ENCODE results near the gene CTNNA1.

CTNNA1 gene

DNA sequence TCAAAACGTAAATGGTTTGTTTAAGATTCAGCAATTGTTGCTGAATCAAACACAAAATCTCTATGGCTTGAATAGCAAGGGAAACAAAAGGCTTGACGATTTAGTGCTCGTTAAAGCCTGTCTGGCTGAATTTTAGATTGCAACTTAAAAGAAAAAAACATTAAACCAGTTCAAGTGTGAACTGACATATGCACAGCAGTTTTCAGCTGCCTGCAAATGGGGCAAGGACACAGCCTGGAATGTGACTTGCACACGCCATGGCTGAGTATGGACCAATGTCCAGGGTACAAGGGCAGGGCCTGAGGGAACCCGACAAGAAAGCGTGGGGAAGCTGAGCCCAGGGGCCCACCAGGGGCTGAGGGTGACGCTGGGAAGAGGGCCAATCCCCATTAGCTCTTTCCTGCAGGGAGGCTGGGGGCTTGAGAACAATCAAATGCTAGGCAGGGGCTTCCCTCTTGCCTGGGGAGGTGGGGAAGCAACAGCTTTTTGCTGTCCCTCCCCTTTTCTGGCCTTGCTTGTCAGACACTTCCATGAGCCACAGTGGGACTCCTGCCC, 211.5 kb downstream of the CTNNA1 start:
- DNase-seq (ENCODE audit: low spot score) = no peak

DNA sequence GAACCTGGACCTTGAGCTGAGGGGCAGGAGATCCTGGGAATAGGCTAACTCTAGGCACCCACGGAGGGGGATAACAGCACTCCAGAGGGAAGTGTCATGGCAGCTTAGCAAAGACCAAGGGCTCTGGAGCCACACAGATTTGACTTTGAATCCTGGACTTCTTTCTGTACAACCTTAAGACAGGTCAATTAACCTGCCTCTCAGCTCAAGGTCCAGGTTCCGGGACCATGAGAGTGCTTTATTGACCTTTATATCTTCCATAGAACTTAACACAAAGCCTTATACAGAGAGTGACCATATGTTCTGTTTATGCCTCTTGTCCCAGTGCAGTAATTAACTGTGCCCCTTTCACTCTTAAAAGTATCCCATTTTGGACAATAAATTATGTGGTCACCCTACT, 212.4 kb downstream of the CTNNA1 start:
- no peak for DNase-seq (ENCODE audit: low spot score)

DNA sequence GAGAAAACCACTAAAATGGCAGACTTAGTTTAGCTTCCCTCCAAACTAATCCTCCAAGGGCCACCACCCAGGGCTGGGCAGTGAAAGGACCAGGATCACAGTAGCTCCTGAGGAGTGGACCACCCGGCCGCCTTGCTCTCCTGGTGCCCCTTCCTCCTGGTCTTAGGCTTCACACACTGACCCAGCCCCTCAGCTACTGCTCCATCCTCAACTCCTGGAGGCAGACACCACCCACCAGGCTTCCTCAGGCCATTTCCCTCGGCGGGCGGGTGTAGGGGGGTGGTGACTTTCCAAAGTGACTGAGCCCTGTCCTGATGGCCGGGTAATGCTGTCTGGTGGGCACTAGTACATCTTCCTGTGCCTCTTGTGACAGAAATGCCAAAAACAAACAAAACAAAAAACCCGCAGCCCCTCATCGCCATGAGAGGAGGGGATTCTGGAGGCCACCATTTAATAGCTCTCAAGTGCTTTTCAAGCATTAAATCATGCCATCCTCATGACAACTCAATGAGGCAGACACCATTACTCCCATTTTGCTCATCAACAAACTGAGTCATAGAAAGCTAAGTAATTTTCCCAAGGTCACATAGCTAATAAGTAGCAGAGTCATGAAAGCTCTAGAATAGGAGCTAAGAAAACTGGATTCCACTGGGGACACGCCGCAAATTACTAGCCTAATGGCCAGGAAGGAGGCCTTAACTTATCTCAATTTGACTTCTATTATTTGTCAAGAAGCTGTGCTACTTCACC, 213.2 kb downstream of the CTNNA1 start:
- no peak for DNase-seq (ENCODE audit: low spot score)

- no peak for DNase-seq (ENCODE audit: low spot score)
Observed at GRCh38 chr5:138967791-138968448, 214.7 kb downstream of the CTNNA1 start.

GRCh38 chr5:138968601-138969000, 215.4 kb downstream of the CTNNA1 start:
- DNase-seq (ENCODE audit: low spot score) = no peak

DNA sequence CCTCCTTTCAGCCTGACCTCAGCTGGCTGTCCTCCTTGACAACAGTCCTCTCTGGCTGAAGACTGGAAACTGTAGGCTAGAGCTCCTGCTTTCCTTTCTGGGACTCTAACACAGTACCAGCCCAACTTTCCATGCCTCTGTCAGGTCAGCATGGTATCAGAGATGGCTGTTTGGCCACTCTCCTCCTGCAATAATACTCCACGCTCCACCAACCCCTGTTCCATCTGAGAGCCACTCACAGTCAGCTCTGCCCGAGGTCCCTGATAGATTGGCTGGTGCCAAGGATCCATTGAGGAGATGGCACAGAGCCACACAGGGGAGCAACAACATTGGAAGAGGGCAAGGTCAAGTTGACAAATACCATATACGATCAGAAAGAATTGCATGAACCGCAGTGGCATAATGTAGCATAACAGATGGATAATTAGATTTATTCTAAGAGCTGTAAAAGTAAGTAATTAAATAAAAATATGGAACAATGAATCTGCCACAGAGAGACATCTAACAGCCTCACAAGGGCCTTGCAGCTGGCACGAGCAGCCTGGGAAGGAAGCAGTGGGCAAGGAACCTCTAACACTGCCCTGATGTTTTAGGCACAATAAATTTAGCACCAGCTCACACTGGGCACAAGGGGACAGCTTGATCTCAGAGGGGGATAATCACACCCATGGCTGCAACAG, 216.2 kb downstream of the CTNNA1 start:
- no peak for DNase-seq (ENCODE audit: low spot score)

- DNase-seq (ENCODE audit: low spot score) = no peak
Observed at GRCh38 chr5:138972230-138972629, 219.0 kb downstream of the CTNNA1 start.

GRCh38 chr5:138972836-138973235, 219.6 kb downstream of the CTNNA1 start:
- no peak for DNase-seq (ENCODE audit: low spot score)

DNA sequence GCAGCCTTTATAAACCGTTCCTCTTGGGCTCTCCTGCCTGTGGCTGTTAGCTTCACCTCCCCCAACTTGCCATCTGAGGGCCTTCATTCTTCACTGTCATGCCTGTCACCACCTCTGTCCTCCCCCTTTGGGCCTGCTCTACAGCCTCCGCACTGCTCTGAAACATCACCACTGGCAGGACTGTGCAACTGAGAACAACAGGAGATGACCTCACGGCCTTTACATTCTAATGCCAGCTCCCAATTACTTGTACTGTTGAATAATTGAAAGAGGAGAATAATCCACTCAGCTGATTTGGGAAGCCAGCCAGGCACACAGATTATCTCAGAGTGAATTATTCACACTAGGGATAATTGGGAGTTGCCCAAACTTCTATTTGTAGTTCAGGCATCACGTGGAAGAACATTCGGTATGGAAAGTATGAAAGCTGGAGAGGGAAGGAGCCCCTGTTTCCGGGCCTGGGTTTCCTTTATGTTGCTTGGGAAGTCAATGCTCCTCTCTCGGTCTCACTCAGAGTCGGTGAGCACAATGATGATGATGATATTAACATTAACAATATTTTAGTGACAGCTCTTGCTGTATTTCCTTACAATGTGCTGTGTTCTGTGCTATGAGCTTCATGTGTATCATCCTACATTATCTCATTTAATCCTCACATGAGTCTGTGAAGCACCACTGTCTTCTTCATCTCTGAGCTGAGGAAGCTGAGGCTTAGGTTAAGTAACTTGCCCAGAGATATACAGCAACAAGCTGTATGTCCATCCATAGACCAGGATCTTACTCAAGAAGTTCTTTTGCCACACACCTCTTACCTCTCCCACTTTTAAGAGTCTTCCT, 221.2 kb downstream of the CTNNA1 start:
- no peak for DNase-seq (ENCODE audit: low spot score)

- no peak for DNase-seq (ENCODE audit: low spot score)
Observed at GRCh38 chr5:138975098-138975847, 222.0 kb downstream of the CTNNA1 start.

DNA sequence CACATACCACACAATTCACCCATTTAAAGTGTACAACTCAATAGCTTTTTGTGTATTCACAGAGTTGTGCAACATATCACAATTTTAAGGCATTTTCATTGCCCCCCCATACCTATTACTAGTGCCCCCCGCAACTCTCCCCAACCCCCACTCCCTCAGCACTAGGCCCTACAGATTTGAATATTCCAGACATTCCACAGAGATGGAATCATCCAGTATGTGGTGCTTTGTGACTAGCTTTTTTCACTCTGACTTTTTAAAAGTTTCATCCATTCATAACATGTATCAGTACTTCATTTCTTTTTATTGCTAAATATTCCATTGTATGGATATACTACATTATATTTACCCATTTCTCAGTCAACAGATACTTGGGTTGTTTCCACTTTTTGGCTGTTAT, 224.9 kb downstream of the CTNNA1 start:
- no peak for DNase-seq (ENCODE audit: low spot score)

DNA sequence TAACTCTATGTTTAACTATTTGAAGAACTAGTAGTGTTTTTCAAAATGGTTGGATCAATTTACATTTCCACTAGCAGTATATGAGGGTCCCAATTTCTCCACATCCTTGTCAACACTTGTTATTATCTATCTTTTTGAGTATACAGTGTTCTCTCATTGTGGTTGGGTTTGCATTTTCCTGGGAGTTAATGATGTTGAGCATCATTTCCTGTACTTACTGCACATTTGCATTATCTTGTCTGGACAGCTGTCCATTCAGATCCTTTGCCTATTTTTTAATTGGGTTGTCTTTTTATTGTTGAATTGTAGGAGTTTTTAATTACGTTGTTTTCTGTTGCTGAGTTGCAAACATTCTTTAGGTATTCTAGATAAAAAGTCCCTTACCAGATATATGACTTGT, 225.4 kb downstream of the CTNNA1 start:
- no peak for DNase-seq (ENCODE audit: low spot score)

DNA sequence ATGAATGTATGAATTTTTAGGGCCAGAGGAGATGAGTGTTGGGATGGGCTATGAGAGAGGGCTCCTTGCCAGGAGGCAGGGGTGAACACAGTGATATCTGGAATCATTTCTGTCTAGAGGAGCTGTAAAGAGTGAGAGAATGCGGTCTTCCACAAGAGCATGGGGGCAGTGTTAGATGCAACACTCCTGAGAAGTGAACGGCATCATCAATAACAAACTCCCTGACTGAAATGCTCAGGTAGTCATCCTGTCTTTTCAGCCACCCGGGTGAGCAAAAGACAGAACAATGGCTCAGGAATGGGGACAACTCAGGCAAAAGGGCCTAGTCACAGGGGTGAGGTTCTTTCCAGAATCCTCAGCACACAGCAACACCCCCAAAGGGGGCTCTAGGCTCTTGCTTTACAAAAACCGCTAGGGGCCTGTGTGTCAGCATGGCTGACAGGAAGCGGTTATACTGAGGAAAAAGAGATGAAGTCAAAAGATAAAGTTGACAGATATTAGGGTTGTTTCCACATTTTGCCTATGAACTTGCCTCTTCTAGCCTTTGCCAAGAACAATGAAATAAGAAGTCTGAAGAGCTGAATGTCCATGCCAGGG, 226.6 kb downstream of the CTNNA1 start:
- no peak for DNase-seq (ENCODE audit: low spot score)

DNA sequence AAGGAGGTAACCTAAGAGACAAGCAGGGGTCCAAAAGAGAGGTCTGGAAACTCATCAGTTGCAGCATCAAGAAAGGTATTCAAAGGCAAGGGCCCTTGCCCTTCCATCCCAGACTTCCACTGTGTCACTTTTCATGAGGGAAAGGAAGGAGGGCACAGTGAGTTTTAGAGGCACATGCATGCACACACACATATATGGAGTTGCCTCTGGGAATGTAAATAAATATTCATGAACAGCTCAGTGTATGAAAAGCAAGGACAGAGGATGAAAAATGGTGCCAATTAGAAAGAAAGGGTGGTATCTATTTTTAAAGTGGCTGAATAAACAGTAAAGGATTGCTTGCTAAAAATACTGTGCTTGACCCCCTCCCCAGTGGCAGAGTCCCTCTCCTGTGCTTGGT, 227.2 kb downstream of the CTNNA1 start:
- no peak for DNase-seq (ENCODE audit: low spot score)

DNA sequence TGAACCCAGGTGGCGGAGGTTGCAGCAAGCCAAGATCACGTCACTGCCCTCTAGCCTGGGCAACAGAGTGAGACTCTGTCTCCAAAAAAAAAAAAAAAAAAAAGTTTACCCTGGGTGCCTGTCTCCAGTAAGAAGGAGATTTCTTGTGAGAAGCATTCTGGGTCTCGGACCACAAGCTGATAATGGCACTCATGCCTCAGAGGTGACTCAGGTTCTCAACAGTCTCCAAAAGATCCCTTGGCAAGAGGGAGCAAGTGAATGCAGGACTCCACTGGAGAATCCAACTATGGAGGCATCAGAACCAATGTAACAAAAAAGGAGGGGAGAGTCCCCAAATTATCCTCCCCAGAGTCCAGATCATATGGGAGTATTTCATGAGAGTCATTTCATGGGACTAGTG, 227.9 kb downstream of the CTNNA1 start:
- no peak for DNase-seq (ENCODE audit: low spot score)

DNA sequence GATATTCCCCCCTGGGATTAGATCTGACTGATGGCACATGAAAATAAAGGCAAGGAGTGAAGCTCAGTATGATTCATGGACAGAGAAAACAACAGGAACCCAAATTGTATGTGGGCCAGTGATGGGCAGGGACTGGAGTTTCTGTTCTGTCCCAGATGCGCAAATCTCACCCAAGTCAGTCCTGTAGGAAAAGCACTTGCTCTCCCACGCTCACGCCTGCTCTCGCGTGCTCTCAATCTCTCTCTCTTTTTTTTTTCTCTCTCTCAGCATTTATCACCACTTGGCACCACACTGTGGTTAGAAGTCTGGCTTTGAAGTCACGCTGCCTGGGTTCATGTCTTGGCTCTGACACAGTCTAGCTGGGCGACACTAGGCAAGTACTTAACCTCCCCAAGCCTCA, 228.4 kb downstream of the CTNNA1 start:
- no peak for DNase-seq (ENCODE audit: low spot score)

- peak; percentile 60 for DNase-seq (ENCODE audit: low spot score)
Observed at GRCh38 chr5:138983984-138984383, 230.8 kb downstream of the CTNNA1 start.
